BE2C (cell line): Measurements from ENCODE around the gene XIAP.
"Not testable (repeated sequence)": the region's sequence is repeated elsewhere in the genome, so short reads cannot be mapped to it uniquely, and the experiment has no call there.

Source experiments
- DNase-seq: peaks from one replicate; pipeline ENCODE4 v3.0.0-alpha.2; 2020
- H3K27me3 ChIP-seq: fragments of 250-450 bp; sonication (Bioruptor Pico); 2 replicates; pipeline ENCODE4 v1.5.1; 2020; ENCODE audit warnings: mild to moderate bottlenecking
- H3K36me3 ChIP-seq: fragments of 250-450 bp; sonication (Bioruptor Pico); 2 replicates; pipeline ENCODE4 v1.5.1; 2020; ENCODE audit warnings: mild to moderate bottlenecking
- H3K4me1 ChIP-seq: fragments of 250-450 bp; sonication (Bioruptor Pico); 2 replicates; pipeline ENCODE4 v1.5.1; 2020
- H3K4me3 ChIP-seq: 2 replicates; pipeline ENCODE4 v1.5.1; 2011; ENCODE audit warnings: low read depth, low read length
- H3K9me3 ChIP-seq: fragments of 250-450 bp; sonication (Bioruptor Pico); 2 replicates; pipeline ENCODE4 v1.5.1; 2020
- TF ChIP-seq, protein P1 (sequence below): IDR thresholded peaks from 2 replicates; pipeline ENCODE4 v1.5.1; 2012; ENCODE audit warnings: mild to moderate bottlenecking, low read depth, low read length

The XIAP gene

DNA sequence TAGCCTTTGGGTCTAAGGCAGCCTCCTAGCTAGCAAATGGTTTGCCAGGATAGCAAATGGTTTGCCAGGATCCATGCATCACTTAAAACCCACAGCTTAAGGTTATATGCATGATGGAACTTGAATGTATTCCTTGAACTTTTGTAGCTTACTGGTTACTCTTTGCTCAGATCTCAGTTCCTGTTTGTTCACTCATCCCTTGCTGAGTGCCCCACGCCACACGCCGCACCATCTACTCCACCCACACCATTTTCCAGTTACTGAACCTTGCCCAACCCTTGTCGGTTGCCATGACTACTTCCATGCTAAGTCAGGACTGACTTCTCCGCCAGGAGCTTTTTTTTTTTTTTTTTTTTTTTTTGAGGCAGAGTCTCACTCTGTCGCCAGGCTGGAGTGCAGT, 29.5 kb upstream of the XIAP start:
- Histone ChIP-seq H3K9me3 (no peaks in the 10 kb centered on the region), H3K27me3 (no peaks in the 10 kb centered on the region), H3K4me3 (no peak overlapping the region), H3K4me1 (no peaks in the 10 kb centered on the region), H3K36me3 (no peaks in the 10 kb centered on the region)
- TF ChIP-seq, protein P1, sequence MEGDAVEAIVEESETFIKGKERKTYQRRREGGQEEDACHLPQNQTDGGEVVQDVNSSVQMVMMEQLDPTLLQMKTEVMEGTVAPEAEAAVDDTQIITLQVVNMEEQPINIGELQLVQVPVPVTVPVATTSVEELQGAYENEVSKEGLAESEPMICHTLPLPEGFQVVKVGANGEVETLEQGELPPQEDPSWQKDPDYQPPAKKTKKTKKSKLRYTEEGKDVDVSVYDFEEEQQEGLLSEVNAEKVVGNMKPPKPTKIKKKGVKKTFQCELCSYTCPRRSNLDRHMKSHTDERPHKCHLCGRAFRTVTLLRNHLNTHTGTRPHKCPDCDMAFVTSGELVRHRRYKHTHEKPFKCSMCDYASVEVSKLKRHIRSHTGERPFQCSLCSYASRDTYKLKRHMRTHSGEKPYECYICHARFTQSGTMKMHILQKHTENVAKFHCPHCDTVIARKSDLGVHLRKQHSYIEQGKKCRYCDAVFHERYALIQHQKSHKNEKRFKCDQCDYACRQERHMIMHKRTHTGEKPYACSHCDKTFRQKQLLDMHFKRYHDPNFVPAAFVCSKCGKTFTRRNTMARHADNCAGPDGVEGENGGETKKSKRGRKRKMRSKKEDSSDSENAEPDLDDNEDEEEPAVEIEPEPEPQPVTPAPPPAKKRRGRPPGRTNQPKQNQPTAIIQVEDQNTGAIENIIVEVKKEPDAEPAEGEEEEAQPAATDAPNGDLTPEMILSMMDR = no peak
- DNase-seq = no peak

DNA sequence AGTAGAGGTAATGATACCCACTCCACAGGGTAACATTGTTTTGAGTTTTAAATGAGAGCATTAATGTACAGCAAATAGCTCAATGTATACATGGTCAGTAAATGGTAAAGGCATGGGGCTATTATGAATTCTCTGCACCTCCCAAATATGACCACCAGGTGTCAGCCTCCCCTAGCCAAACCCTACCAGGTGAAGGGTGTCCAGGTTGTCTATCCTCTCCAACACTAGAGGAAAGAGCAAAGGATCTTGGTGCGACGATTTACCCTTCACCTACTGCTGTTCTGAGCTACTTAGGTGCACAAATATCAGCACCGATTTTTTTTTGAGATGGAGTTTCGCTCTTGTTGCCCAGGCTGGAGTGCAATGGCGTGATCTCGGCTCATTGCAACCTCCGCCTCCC, 26.5 kb upstream of the XIAP start:
- no peaks in the 10 kb centered on the region for H3K27me3 ChIP-seq
- H3K9me3 ChIP-seq = no peaks in the 10 kb centered on the region
- H3K4me1 ChIP-seq = no peaks in the 10 kb centered on the region
- TF ChIP-seq, protein P1 = peak; percentile 78
- no peaks in the 10 kb centered on the region for H3K36me3 ChIP-seq
- no peak overlapping the region for H3K4me3 ChIP-seq
- DNase-seq = peak; percentile 53

DNA sequence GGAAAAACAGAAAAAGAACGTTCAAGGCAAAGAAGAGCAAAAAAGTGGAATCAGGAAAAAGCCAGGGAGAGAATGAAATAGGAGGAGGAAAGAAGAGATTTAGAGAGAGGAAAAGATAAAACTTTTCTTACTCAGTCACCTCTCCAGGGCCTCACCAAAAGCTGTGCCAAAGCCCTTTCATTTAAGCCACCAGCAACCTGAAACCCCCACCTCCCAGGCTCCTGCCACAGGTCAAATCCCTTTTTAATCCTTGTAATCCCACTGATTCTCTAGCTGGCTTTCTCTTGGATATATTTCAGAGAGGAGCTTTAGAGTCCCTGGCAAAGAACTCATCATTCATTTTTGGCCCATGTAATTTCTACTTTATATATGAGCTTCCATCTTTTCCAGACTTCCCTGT, 25.7 kb upstream of the XIAP start:
- no peaks in the 10 kb centered on the region for H3K27me3 ChIP-seq
- no peak overlapping the region for H3K4me3 ChIP-seq
- H3K9me3 ChIP-seq = no peaks in the 10 kb centered on the region
- no peak for DNase-seq
- H3K36me3 ChIP-seq = no peaks in the 10 kb centered on the region
- TF ChIP-seq, protein P1 = no peak
- no peaks in the 10 kb centered on the region for H3K4me1 ChIP-seq

DNA sequence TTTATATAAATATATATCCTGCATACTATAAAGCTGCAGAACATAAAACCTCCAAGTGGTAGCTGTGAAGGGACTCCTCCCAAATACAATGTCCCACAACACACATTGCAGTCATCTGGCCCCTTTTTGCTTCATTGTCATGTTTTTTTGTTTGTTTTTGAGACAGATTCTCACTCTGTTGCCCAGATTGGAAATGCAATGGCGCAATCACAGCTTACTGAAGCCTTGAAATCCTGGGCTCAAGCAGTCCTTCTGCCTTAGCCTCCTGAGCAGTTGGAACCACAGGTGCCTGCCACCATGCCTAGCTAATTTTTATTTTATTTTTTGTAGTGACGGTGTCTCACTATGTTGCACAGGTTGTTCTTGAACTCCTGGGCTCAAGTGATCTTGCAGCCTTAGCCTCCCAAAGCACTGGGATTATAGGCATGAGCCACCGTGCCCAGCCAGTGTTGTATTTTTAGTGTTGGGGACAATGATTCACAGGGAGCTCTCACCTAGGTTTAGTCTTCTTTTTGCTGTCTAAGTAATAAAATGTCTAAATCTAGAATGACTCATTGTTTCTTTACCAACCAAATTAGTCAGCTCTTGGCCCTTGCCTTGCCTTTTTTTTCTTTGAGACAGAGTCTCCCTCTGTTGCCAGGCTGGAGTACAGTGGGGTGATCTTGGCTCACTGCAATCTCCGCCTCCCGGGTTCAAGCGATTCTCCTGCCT, 24.0 kb upstream of the XIAP start:
- H3K36me3 ChIP-seq = no peaks in the 10 kb centered on the region
- H3K9me3 ChIP-seq = no peaks in the 10 kb centered on the region
- no peaks in the 10 kb centered on the region for H3K4me1 ChIP-seq
- DNase-seq = no peak
- H3K27me3 ChIP-seq = no peaks in the 10 kb centered on the region
- TF ChIP-seq, protein P1 = no peak
- H3K4me3 ChIP-seq = no peak overlapping the region

DNA sequence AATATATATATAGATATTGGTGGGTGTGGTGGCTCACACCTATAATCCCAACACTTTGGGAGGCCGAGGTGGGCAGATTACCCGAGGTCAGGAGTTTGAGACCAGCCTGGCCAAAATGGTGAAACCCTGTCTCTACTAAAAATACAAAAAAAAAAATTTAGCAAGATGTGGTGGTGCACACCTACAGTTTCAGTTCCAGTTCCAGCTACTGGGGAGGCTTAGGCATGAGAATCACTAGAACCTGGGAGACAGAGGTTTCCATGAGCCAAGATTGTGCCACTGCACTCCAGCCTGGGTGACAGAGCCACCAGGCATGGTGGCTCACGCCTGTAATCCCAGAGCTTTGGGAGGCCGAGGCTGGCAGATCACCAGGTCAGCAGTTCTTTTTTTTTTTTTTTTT, 14.7 kb upstream of the XIAP start:
- DNase-seq, H3K36me3 ChIP-seq, H3K9me3 ChIP-seq, H3K4me3 ChIP-seq, H3K4me1 ChIP-seq, H3K27me3 ChIP-seq: not testable (repeated sequence)

DNA sequence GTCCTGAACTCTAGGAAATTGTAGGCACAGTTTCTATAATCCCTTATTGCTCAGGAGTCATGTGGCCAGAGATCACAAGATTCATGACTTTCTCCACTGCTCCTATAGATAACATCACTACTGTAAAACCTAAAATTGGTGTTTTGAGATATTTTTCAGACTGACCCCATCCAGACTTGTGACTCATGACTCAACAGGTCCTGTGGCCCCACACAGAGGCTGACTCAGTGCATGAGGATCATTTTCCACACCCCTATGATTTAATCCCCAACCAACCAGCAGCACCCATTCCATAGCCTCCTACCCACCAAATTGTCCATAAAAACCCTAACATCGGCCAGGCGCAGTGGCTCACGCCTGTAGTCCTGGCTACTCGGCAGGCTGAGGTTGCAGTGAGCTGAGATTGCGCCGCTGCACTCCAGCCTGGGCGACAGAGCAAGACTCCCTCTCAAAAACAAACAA, 13.2 kb upstream of the XIAP start:
- Histone ChIP-seq H3K27me3 (no peaks in the 10 kb centered on the region), H3K4me1 (no peaks in the 10 kb centered on the region), H3K9me3 (no peaks in the 10 kb centered on the region), H3K36me3 (no peaks in the 10 kb centered on the region), H3K4me3 (no peak overlapping the region)
- DNase-seq = no peak
- TF ChIP-seq, protein P1 = no peak
